HG02943 (cell line): ENCODE measurements around the gene IL17C.

Experiments used
- ATAC-seq: cut with Tn5 transposase; IDR thresholded peaks from one replicate; pipeline ENCODE4 v1.9.1; 2021; ENCODE audit warnings: mild to moderate bottlenecking, low read depth, moderate library complexity; ENCODE audit not compliant: unreplicated experiment

IL17C gene

DNA sequence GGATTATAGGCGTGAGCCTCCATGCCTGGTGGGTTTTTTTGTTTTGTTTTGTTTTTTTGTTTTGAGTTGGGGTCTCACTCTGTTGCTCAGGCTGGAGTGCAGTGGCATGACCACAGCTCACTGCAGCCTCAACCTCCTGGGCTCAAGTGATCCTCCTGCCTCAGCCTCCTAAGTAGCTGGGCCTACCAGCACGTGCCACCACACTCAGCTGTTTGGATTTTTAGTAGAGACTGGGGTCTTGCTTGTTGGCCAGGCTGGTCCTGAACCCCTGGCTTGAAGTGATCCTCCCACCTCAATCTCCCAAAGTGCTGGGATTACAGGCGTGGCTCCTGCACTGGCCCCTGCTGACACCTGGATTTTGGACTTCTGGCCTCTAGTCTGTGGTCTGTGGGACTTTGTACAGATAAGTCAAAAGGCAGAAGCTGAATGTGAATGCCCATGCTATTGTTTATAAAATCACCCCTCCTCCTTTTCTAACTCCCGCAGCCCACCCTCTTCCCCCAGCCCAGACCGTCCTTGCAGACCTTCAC lies 42.2 kb downstream of the IL17C start:
- ATAC-seq: no peak

DNA sequence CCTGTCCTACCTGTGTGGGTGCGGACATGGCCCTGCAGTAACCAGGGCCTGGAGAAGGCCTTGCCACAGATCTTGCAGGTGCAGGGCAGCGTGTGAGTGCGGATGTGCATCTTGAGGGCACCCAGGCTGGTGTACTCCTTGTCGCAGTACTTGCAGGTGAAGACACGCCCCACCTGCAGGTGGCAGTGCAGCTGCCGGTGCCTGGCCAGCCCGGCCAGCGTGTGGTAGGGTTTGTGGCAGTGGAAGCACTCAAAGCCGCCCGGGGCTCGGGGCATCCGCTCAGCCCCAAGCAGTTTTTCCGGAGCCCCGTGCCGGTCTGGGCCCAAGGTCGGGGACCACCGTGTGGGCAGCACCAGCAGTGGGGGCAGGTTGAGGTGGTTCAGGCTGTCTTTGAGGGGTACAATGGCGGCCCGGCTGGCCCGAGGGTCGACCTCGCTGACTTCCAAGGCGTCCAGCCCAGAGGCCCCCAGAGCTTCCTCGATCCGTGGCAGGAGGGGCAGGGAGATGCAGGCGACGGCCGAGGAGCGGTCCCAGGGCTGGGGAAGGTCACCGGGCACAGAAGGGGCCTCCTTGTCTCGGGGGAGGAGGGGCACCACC lies 42.8 kb downstream of the IL17C start:
- ATAC-seq: peak; percentile 20

DNA sequence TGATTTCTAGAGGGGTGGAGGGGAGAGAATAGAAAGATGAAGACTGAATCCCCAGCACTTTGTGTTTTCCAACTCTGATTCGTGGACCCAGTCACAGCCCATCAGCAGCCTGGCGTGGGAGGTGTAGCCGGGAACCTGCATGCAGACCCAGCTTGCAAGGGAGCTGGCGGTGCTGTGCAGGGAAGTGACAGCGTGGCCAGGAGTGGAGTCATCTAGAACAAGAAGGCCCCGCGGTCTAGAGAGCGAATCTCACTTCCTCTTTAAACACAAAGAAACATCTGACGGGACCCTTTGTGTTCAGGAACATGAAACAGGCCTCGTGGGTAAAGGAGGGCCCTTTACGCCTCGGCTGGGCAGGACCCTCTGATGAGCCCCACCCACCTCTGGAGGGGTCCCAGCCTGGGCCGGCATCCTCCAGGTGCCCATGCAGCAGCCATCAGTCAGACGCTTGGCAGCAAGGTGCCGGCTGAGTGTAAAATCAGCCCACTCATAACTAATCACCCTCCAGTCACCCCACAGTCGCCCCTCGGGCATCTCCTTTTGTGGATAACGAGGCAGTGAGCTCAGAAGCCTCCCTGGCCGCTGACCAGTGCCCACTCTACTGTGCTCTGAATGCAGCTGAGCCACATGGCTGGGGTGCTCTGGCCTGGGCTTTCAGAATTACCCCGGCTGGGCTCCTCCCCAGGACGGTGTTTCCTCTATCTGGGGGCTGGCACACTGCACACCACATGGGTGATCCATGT lies 43.5 kb downstream of the IL17C start:
- ATAC-seq: peak; percentile 63

DNA sequence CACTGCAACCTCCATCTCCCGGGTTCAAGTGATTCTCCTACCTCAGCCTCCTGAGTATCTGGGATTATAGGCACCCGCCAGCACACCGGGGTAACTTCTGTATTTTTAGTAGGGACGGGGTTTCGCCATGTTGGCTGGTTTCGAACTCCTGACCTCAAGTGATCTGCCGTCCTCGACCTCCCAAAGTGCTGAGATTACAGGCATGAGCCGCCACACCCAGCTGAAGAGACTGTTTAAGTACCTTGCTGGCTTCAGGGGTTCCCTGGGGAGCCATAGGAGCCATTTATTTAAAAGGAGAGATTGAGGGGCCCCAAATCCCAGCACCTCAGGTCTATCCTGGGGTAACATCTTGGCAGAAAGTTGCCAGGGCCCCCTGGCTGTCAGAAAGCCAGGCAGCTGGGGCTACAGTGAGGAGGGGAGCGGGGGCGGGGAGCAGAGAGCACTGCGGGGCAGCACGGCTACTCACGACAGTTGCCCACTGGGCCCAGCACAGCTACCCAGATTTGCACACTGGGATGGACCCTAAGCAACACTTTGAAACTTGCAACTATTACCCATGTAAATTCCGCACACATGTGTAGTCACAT lies 46.3 kb downstream of the IL17C start:
- ATAC-seq: no peak

DNA sequence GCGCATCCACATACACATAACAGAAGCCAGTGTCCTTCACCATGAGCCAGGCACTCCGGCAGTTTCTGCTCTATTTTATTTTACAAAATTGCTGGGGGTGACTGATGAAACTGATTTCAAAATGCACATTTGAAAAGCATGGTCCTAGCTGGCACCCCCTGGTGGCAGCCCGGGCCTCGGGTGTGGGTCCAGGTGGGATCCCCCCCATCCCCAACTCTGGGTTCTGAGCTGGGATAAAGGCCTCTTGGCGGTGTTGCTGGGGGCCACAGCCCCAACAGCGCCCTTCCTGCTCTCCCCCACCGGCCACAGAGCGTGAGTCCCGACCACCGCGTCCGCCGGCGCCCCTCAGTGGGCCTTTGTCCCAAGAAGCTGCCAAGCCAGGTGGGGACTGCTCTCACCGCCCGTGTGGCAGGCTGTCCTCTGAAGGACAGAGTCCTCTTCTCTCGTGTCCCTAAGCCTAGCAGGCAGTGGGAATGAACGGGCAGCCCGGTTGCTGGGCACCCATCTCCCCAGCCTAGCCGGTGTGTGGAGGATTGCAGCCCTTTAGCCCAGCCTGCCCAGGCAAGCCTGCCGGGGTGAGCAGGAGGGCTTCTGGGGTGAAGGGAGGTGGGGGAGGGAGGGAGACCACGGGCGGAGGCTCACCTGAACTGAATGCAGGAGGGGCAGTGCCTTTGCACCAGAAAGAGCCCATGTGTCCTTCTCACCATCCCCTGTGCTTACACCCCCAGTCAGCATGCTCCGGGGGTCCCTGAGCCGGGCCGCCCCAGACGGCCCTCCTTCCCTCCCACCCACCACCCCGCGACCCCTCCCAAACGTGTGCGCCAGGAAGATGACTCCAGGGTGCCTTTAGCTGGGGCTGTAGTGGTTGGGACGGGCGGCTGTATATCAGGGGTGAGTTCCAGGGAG lies 47.0 kb downstream of the IL17C start:
- ATAC-seq: no peak

DNA sequence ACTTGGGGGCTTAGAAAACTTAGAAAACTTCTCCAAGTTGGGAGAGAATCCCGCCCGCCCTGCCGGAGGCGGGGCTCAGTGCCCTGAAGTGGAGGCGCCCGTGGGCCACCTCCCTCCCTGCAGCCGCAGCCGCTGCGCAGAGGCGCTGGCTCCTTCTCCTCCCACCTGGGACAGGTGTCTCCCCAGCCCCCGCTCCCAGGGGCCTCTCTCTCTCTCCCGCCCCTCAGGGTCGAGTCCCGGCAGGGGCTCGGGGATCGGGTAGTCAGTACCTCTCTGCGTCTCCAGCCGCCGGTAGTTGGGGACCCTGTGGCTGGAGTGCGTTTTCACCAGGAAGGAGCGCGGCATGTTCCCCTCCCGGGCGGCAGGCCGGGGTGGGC lies 47.7 kb downstream of the IL17C start:
- no peak for ATAC-seq

DNA sequence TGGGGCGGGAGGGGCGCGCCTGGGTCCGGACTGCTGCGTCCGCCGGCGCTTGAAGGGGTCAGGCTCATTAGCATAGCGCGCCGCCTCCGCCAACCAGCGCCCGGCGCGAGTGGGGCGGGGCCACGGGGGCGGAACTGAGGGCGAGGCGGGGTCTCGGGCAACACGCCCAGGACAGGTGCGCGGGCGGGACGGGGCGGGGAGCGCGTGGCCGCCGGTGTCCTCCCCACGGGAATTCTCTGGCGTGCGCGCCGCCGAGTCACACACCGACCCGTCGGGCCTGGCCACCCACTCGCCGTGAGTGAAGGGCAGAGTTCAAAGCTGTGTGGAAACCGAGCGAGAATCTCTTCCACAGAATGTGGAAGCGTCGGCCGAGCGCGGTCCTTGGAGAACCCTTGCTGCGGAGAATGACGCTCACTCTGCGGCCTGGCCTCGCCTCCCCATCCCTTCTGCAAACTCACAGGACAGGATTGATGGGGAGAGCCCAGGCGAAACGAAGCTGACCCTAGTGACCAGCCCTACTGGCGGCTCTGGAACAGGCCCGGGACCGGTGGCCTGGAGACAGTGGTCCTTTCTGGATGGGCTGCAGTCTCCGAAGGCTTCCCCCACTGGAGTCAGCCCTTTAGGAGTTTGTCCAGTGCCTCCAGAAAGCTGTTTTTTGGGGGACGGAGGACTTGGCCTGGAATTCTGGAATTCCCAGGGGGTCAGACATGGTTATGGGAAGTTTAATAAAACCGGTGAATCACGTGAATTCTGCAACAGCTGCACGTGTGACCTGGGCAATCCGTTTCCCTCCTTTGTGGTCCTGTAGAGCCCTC lies 48.3 kb downstream of the IL17C start, which contains the start of gene SNAI3:
TSS of gene SNAI3 (minus strand) at position 69 of the 815 bp plus-strand sequence. CDS start 101 bp downstream, outside the sequence.
- ATAC-seq: no peak

DNA sequence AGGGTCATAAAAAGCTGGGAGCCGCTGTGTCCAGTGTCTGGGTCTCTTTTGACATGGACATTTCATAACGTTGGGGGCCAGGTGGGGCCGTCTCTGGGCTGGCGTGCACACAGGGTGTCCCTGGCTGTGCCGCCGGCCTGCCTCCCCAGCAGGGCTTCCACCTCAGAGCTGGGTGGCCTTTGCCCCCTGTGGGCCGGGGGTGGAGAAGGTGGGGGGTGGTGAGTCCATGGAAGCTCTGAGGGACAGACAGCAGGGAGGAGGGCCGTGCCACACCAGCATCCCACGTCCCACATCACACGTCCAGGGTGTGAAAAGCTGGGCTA lies 48.8 kb downstream of the IL17C start:
- ATAC-seq: no peak

DNA sequence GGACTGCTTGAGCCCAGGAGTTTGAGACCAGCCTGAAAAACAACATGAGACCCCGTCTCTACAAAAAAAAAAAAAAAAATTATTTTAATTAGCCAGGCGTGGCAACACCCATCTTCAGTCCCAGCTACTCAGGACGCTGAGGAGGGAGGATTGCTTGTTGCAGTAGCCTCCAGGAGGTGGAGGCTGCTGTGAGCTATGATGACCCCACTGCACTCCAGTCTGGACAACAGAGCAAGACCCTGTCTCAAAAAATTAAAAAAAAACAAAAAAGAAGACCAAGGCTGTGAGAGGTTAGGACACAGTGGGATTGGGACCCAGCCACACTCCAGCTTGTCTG lies 49.3 kb downstream of the IL17C start:
- no peak for ATAC-seq

DNA sequence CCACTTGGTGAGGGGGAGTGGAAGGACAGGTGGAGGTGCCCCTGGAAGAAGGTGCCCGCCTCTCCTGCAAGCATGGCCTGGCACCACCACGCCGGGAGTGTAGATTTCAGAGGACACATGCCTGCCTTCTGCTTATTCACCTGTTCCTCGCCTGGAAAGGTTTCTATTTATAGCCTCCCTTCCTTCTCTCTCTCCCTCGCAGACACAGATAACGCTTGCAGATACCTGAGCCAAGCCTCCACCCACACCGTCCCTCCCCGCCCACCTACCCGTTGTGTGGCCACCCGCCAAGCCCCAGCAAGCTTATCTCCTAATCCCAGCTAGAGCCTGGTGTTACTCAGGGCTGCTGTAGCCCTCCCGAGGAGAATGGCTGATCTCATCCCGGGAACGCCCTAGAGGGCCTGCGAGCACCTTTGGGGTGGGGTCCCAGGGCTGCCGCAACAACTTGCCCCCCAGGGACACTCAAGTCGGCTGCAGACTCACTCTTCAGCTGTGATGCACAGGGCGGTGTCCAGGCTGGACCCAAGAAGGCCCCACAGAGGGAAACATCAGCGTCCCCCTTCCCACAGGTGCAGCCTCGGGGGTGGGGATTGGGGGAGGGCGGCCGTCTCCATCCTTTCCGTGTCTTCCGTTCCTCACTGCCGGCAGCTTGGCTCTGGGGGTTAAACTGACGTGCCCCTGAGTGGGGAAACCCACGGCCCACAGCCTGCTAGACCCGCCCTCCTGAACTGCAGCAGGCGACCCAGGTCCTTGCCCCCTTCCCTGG lies 49.8 kb downstream of the IL17C start:
- ATAC-seq: no peak
